Activated naive CD4-positive, alpha-beta T cell treated with anti-CD3 and anti-CD28 coated beads, Interleukin-2, amount 50 U/mL, for 16 hours (primary cell): ENCODE results near the gene C1QTNF2.

Experiments used
- DNase-seq: peaks from one replicate; pipeline ENCODE4 v3.0.0-alpha.2; 2020

Gene C1QTNF2, protein sequence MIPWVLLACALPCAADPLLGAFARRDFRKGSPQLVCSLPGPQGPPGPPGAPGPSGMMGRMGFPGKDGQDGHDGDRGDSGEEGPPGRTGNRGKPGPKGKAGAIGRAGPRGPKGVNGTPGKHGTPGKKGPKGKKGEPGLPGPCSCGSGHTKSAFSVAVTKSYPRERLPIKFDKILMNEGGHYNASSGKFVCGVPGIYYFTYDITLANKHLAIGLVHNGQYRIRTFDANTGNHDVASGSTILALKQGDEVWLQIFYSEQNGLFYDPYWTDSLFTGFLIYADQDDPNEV

GRCh38 chr5:160369990-160370712 lies at the start of gene C1QTNF2:
Gene C1QTNF2, minus strand, starts transcription at chr5:160370626. Its CDS starts 15,615 bp downstream, at chr5:160355011.
- peak; percentile 20 for DNase-seq

DNA sequence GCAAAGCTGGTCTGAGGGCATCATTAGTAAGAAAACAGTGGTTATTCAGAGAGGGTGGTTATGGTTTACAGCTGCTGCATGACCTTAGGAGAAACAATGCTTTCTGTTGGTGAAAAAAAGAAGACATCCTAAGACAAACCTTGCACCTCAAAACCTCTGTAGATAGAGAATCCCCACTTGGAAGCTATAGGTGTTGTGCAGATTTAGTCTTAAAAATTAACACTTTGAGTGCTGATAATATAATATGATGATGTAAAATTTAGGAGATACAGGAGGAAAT lies 49.8 kb upstream of the C1QTNF2 start:
- DNase-seq: no peak

GRCh38 chr5:160419458-160420330 lies 49.3 kb upstream of the C1QTNF2 start:
- no peak for DNase-seq

DNA sequence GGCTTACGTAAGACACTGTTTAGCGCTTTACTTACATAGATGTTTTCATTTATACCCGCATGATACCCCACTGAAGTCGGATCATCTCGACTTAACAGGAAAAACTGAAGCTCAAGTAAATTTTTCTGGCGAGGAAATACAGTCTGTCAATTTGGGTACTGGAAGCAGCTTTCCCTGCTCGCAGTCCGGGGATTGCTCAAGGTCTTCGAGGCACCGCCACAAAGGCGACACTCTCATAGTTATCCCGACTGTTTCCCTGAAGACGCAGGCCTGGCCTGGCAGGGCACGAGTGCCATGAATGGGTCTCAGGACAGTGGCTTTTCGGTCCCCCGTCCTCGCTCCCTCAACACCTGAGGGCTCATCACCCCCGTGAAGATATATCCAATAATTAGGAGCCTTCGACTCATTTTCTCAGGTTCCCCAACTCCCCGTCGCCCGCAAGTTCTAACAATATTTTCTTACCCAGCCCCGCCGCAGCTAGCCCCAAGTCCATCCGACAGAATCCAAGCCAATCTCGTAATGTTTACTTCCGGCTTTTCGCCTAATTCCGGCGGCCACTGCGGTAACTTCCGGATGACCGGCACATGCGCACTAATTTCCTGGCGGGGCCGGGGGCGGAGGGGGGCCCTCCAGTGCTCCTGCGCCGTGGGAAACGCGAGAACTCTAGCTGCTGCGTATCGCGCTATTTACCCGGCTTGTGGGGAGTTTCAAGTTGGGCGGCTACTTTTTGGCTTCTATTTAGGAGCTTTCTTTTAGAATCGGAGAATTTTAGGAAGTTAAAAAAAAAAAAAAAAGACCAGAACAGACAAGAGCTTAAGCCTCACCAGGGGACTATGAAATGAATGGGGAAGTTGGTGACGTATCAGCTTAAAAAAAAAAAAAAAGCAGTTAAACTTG lies 48.4 kb upstream of the C1QTNF2 start, which contains the start of gene SLU7:
Gene SLU7, minus strand, starts transcription at position 521 of the 897 bp plus-strand sequence. CDS start 3,787 bp downstream, outside the sequence.
- peak; percentile 94 for DNase-seq

DNA sequence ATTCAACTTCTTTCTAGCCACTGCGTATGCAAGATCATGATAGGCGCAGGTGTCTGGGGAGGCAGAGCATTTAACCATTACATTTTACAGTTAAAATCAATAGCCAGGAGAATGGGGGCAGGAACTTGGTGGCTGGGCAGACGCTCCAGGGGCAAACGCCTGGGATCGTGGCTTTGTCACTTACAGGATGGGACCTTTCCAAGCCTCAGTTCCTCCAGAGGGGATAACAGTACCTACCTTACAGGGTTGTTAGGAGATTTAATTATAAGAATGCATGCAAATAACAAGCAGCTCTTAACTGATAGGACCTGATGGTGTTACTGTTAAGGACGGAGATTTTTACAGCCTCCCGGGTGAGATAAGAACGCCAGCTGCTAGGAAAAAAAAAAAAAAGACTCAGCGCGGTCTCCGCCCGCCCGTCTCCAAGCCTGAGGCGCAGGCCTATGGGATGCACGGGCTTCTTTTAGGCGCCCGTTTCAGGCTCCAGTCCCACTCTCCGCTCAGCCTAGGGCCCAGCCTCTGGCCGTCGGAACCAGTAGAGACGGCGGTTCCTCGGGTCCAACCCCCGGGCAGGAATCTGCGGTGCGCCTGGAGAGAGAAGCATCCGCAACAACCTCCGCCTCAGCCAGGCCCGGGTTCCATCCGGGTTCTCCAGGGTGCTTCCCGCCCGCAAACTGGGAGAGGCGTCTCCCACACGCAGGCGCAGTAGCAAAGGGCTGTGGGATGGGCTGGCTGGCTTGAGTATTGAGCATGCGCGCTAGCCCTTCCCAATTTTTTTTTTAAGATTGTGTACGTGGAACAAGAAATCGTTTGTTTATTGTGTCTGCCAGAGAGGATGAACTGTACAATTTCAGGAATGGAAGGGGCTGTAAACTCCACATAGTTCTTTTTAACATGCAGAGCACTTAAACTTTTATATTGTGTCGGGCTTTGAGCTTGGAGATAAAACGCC lies 29.3 kb upstream of the C1QTNF2 start, which contains the start of gene FAM200C:
Gene FAM200C, minus strand, starts transcription at position 653 of the 952 bp plus-strand sequence. CDS start 4,564 bp downstream, outside the sequence.
- peak; percentile 60 for DNase-seq

DNA sequence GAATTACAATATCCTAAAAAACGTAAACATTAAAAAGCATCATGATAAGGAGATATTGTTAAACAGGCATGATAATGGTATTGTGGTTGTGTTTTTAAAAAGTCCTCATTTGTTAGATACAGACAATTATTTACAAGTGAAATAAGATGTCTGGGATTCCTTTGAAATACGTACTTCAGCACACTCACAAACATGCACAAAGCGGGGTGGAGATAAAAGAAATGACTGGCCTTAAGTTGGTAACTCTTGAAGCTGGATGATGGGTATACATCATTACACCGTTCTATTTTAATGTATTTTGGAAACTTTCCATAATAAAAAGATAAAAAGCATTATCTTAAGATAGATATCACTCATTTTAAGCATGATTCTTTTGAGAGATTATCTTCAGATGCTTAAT lies 28.4 kb upstream of the C1QTNF2 start:
- DNase-seq: no peak

DNA sequence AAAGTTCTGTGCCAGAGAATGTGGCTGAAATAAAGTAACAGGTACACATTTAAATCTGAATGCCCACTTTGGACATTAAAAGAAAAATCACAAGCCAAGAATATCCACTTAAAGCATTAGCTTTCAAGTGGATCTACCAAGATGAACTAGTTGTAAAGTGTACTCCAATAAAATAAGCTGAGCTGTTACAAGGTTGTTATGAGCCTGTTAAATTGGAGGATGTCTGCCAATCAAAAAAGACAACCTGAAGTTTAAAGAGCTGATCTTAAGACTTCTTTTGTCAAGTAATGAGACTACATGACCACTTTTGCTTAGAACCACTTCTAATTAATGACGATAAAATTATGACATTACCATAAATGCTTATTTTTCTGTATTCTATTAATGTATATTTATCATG lies 27.1 kb upstream of the C1QTNF2 start:
- DNase-seq: no peak

GRCh38 chr5:160395111-160395510 lies 24.7 kb upstream of the C1QTNF2 start:
- no peak for DNase-seq

- no peak for DNase-seq
These were observed 20.6 kb upstream of the C1QTNF2 start for GRCh38 chr5:160390787-160391696.

DNA sequence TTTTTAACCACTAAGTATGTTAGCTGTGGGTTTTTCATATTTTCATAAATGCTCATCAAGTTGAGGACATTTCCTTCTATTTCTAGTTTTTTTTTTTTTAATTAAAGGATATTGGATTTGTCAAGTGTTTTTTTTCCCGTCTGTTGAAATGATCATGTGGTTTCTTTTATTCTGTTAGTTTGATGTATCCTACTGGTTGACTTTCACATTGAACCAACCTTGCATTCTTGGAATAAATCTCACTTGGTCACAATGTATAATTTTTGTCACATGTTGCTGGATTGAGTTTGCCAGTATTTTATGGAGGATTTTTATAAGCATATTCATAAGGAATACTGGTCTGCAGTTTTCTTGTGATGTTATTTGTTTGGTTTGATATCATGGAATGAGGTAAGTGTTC lies 17.0 kb upstream of the C1QTNF2 start:
- no peak for DNase-seq

DNA sequence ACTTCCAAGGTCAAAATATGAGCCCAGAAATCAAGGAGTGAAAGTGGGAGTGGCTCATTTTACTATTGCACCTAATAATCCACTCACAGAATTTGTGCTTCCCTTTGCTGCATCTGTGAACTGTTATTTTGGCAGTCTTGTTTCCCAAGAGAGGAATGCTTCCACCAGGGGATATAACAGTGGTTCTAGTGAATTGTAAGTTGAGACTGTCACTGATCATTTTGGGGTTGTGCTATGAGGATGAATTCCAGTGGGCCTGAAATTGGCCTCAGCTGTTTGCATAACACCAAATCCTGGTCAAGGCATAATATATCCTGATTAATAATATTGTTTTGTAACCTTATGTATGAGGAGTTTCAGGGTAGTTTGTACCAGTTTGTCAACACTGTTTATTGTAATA lies 15.1 kb upstream of the C1QTNF2 start:
- DNase-seq: no peak

GRCh38 chr5:160384681-160385080 lies 14.3 kb upstream of the C1QTNF2 start:
- no peak for DNase-seq

DNA sequence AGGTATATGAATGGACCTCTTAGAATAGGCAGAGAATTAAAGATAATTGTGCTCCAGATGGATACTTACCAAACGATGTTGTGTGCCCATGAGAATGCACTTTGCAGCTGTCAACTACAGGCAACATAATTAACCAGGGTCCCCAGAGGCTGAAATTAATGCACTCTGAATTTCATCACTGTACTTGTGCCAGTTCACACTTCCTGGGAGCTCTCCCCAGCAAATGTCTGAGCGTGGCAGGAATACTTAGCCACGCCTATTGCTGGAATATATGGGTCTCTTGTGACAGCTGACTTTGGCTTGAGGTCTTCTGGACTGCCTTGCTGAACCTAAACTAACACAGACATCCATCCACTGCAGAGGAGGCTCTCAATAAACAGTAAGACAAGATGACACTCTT lies 11.9 kb upstream of the C1QTNF2 start:
- DNase-seq: no peak

- no peak for DNase-seq
These were observed 9.6 kb upstream of the C1QTNF2 start for GRCh38 chr5:160380041-160380440.

DNA sequence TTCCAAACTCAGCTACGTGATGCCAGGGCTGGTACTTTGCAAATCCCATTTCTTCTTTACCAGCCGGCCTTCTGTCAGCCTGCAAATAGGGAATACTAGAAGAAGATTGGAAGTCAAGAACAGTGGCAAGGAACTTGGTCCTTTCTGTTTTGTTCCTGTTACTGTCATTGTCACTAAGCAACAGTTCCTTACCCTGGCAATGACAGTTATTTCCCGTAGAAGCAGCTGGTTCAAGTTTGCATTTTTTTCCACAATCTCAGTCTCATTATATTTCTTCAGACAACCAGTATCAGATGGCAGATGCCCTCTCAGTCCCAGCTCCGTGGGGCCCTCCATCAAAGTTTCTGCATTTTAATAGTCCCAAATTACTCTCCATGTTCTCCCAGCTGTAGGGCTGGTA lies 9.1 kb upstream of the C1QTNF2 start:
- no peak for DNase-seq

DNA sequence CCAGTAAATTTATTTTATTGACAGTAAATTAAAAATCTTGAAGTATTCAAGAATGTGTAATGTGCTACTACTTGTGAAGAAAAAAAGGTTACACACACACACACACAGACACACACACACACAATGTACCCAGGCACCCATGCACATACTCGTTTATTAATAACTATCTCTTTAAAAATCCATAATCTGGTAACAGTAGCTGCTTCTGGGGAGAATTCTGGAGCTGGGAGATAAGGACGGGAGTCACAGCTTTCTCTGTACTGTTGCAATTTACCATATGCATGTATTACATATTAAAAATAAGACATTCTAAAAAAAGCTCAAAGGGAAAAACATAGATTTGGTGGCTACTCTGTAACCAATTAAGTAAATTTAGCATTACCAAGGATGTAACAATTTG lies 7.9 kb upstream of the C1QTNF2 start:
- no peak for DNase-seq

GRCh38 chr5:160377651-160378050 lies 7.2 kb upstream of the C1QTNF2 start:
- DNase-seq: no peak

GRCh38 chr5:160376416-160376815 lies 6.0 kb upstream of the C1QTNF2 start:
- no peak for DNase-seq

- no peak for DNase-seq
These were observed 5.3 kb upstream of the C1QTNF2 start for GRCh38 chr5:160375701-160376100.

GRCh38 chr5:160375166-160375565 lies 4.7 kb upstream of the C1QTNF2 start:
- DNase-seq: no peak
